ENCODE measurements around the gene NEURL3. TPM values are rescaled to one million over a fixed set of nuclear protein-coding genes. Genes with fewer than 3 reads are reported as not detected.

NEURL3 gene
- total RNA-seq, 3 donors from 2014 or later: 0.26 to 0.38 TPM; not detected in 1

DNA sequence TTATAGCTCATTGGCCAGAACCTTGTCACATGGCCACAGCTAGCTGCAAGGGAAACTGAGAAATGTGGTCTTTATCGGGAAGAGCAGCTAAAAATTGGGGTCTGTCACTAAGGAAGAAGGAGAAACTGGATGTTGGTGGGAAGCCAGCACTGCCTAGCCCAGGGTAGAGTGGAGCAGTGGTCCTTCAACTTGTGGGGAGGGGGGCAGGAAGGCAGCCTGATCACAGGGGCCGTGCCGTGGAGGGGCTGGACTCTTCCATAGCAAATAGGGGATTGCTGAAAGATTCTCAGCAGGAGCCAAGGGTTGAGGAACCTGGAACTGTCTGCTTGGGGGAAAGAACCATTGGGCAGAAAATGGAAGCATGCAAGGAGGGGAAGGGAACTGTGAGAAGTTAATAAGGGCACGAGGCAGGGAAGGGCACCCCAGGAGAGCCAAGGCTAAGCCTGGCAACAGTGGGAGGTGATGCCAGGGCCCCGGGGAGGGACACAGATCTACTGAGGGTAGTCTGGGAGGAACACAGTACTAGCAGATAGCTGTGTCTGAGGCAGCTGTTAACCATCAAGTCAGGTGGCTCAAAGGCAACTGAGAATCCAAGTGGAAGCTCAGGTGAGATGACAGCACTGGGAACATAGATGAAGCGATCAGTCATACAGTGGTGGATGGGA lies 5.9 kb upstream of the NEURL3 start:
- ATAC-seq (no peak), DNase-seq (no peak)
- Mint-ChIP-seq H3K36me3 (ENCODE audit: insufficient read depth) (no peaks in the 10 kb centered on the region), H3K27me3 (ENCODE audit: low read depth) (peaks cover 6% of the 10 kb centered on the region), H3K9me3 (no peaks in the 10 kb centered on the region), H3K4me1 (ENCODE audit: low read depth) (peaks cover 13% of the 10 kb centered on the region), H3K4me3 (no peak overlapping the region)

DNA sequence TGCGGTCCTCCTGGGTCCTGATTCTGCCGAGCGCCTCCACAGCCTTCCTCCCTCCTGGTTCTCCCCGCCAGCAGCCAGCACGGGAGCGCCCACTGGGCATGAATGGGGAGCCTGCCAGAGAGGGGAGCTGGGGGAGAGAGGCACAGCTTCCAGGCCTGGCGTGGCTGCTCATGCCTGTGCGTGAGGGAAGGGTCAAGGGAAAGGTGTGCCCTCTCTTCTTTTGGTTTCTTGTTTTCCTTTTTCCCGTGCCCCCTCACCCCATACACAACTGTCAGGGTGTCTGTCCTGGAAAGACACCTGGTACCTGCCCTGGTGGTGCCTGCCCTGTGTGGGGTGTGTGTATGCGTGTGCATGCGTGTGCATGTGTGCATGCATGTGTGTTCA lies 4.7 kb upstream of the NEURL3 start:
- DNase-seq: no peak
- no peaks in the 10 kb centered on the region for H3K9me3 Mint-ChIP-seq
- peaks cover 13% of the 10 kb centered on the region for H3K4me1 Mint-ChIP-seq (ENCODE audit: low read depth)
- no peaks in the 10 kb centered on the region for H3K36me3 Mint-ChIP-seq (ENCODE audit: insufficient read depth)
- no peak overlapping the region for H3K4me3 Mint-ChIP-seq
- no peak for ATAC-seq
- H3K27me3 Mint-ChIP-seq (ENCODE audit: low read depth): peaks cover 6% of the 10 kb centered on the region

DNA sequence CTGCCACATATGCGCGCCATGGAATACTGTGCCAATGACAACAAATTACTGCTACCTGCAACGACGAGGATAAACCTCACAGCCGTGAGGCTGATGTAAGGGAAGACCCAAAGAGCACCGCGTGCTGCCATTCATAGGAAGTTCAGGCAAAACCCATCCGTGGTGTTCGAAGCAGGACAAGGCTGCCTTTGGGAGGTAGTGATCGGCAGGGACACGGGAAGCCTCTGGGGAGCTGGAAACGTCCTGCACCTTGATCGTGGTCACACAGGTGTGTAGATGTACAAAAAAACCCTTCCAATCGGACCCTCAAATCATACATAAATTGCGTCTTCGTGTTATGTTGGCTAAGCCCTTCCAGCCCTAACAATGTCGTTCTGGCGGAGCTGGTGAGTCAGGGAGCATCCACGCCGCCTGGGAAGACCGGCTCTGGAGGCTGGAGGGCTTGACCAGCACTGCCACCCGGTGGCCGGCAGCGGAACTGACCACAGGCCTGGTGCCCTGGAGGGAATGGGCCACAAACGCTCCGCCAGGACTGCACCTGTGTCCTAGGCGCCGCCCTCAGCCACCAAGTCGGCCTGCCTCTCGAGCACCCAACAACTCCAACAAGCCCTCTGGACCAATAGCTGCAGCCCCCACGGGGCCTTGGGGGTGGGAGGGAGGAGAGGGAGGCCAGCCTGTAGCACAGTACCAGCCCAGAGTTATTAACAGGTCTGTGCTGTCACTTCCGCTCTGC lies 4.1 kb upstream of the NEURL3 start:
- H3K27me3 Mint-ChIP-seq (ENCODE audit: low read depth): peaks cover 6% of the 10 kb centered on the region
- peak; percentile 54 for DNase-seq
- peaks cover 13% of the 10 kb centered on the region for H3K4me1 Mint-ChIP-seq (ENCODE audit: low read depth)
- H3K9me3 Mint-ChIP-seq: no peaks in the 10 kb centered on the region
- peak; percentile 41 to 44 for ATAC-seq
- H3K4me3 Mint-ChIP-seq: no peak overlapping the region
- H3K36me3 Mint-ChIP-seq (ENCODE audit: insufficient read depth): no peaks in the 10 kb centered on the region

DNA sequence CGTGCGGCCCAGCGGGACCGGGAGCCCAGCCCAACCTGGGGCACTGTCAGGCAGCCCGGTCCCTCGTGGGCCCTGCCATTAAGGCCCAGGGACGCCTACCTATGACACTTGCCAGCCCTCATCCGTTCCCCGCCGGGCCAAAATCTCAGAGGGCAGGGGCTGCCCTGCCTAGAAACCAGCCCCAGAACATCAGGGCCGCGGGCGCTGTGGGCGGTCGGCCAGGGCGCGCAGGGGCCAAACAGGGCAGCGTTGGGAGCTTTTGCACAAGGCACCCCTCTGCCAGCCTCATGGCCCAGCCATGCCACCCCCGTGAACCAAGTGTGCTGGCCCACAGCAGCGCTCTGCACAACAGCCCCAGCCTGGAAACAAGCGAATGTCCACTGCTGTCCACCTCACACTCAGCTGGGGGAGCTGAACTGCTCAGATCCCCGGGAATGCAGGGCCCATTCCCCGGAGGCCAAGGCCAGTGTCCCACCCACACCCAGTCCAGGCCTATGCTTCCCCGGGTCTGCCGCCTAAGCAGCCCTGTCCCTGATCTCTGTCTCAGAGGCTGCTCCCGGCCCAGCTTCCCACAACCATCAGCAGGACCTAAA lies 3.5 kb upstream of the NEURL3 start:
- ATAC-seq (no peak), DNase-seq (no peak)
- Mint-ChIP-seq H3K36me3 (ENCODE audit: insufficient read depth) (no peaks in the 10 kb centered on the region), H3K4me1 (ENCODE audit: low read depth) (peaks cover 13% of the 10 kb centered on the region), H3K4me3 (no peak overlapping the region), H3K9me3 (no peaks in the 10 kb centered on the region), H3K27me3 (ENCODE audit: low read depth) (peaks cover 6% of the 10 kb centered on the region)

DNA sequence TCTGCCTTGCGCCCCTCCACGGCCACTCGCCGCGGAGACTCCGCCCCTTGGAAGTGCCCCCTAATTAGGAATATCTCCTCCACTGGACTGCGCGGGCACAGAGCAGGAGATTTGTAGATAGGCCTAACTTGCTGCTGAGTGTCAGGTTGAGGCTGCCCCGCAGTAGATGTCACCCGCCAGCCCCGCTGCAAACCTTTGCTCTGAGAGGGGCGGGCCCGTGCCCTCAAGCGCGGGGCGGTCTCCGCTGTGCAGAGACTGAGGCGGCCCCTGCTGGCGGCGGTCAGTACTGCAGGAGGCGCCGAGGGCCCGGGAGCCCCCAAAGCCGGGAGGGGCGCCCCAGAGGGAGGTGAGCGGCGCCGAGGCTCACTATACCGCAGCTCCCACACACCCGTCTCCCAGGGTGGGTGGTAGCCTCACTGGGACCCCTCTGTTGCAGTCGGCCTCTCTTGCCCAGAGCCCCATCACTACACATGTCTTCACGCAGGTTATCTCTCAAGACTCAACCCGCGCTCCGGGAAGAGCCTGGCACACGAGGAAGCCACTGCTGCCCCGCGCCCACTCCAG lies 2.9 kb upstream of the NEURL3 start:
- Mint-ChIP-seq H3K36me3 (ENCODE audit: insufficient read depth) (no peaks in the 10 kb centered on the region), H3K9me3 (no peaks in the 10 kb centered on the region), H3K4me1 (ENCODE audit: low read depth) (peaks cover 13% of the 10 kb centered on the region), H3K27me3 (ENCODE audit: low read depth) (peaks cover 6% of the 10 kb centered on the region), H3K4me3 (peak overlapping the region; percentile 69)
- DNase-seq (peak; percentile 92), ATAC-seq (peak; percentile 93 to 94)

DNA sequence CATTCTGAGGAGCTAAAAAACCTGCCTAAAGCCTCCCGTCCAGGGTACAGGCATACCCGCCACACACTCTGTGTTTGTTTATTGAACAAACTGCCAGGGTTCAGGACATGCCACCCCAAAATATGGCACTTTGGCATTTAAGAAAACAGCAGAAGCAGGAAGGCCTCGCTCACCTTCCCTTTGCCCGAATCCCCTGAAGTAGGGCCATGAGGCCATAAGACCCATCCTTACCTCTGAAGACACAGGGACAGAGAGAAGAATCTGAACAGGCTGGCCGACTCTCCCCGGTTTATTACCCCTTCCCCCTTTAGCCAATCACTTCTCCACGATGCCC lies 1.7 kb upstream of the NEURL3 start:
- peaks cover 6% of the 10 kb centered on the region for H3K27me3 Mint-ChIP-seq (ENCODE audit: low read depth)
- H3K4me3 Mint-ChIP-seq: no peak overlapping the region
- ATAC-seq (no peak), DNase-seq (no peak)
- no peaks in the 10 kb centered on the region for H3K9me3 Mint-ChIP-seq
- H3K4me1 Mint-ChIP-seq (ENCODE audit: low read depth): peaks cover 18% of the 10 kb centered on the region
- H3K36me3 Mint-ChIP-seq (ENCODE audit: insufficient read depth): no peaks in the 10 kb centered on the region

DNA sequence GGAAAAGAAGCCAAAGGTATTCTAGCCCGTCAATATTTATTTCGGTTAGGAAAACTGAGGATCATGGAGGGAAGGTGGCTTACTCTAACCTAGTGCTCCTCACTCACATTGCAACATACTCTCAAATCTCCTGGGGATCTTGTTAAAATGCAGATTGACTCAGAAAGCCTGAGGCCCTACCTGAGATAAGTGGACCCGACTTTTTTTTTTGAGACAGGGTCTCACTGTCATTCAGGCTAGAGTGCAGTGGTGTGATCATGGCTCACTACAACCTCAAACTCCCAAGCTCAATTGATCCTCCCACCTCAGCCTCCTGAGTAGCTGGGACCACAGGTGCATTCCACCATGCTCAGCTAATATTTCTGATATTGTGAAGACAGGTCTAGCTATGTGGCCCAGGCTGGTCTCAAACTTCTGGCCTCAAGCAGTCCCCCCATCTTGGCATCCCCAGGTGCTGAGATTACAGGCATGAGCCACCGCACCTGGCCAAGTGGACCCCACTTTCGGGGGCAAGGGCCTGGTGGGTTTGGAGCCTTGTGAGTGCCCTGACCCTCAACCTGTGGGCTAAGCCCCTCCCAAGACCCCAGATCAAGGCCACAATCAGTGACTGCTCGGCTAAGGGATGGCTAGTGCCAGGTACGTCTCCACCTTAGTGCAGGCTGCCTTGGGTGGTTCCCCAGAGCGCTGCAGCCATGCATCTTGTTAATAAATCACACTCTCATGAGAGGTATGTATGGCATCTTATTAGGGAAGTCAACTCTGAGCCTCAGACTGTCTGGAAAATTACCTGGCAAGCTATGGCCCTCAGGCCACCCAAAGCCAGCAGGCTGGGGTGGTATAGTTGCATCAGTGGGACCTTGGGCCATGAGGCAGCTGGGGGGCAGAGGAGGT lies 1.1 kb upstream of the NEURL3 start:
- Mint-ChIP-seq H3K4me1 (ENCODE audit: low read depth) (peaks cover 25% of the 10 kb centered on the region), H3K9me3 (no peaks in the 10 kb centered on the region), H3K27me3 (ENCODE audit: low read depth) (peaks cover 6% of the 10 kb centered on the region), H3K4me3 (no peak overlapping the region), H3K36me3 (ENCODE audit: insufficient read depth) (no peaks in the 10 kb centered on the region)
- ATAC-seq: no peak
- no peak for DNase-seq

DNA sequence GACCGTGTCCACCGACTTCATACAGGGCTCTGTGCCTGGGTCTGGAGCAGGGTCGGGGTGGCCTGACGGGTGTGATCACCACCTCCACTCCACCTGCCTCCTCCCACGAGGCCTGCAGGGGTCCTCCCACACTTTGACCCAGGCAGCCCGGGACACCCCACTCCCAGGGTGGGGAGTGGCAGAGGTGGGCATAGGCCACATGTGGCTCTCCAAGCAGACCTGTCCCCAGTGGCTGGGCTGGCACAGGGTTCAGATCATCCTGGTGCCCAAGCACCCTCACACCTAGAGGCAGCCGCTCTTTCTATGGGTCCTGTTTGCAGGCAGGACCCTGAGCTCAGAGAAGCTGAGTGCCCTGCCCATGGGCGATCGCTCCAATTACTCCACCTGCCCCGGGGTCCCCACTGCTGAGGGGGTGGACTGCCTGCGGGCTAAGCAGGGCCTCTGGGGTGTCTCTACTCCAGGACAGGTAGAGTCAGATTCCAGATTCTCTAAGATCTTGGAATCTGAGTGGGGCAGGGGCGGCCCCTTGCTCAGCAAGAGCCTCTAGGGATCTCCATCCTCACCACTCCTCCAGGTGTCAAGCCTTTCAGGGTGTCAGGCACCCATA lies 1.4 kb downstream of the NEURL3 start:
- DNase-seq (no peak), ATAC-seq (no peak)
- Mint-ChIP-seq H3K4me3 (no peak overlapping the region), H3K4me1 (ENCODE audit: low read depth) (peaks cover 24% of the 10 kb centered on the region), H3K9me3 (no peaks in the 10 kb centered on the region), H3K27me3 (ENCODE audit: low read depth) (no peaks in the 10 kb centered on the region), H3K36me3 (ENCODE audit: insufficient read depth) (no peaks in the 10 kb centered on the region)

DNA sequence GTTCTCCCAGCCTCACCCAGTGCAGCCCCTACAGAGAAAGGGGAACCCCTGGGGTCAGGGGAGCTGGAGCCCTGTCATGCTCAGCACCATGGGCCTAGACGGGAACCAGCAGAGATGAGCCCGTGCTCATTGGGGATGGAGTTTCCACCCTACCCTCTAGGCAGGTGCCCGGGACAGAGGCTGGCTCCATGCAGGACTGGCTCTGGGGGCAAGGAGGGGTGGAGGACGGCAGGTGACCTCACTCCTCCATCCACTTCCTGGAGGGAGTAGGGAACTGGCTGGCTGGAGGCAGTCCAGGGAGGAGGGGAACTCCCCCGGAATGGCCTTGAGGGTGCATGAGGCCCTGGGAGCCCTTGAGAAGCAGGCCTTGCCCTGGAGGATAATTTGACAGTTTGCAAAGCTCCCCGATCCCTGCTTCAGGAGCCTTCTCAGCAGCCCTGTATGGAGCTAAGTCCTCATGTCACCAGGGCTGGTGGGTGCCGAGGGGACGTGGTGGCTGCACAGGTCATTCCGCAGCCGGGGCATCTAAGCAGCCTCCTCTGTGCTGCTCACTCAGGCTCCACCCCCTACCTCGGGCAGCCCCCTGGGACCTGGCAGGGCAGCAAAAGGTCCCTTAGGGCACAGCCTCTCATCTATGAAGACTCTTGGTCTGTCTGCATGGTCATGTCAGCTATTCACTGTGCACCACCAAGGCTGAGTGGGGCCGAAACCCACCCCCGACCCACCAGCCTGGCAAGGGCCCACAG lies 2.1 kb downstream of the NEURL3 start:
- ATAC-seq (no peak), DNase-seq (no peak)
- Mint-ChIP-seq H3K4me3 (no peak overlapping the region), H3K36me3 (ENCODE audit: insufficient read depth) (no peaks in the 10 kb centered on the region), H3K27me3 (ENCODE audit: low read depth) (no peaks in the 10 kb centered on the region), H3K9me3 (no peaks in the 10 kb centered on the region), H3K4me1 (ENCODE audit: low read depth) (peaks cover 24% of the 10 kb centered on the region)

DNA sequence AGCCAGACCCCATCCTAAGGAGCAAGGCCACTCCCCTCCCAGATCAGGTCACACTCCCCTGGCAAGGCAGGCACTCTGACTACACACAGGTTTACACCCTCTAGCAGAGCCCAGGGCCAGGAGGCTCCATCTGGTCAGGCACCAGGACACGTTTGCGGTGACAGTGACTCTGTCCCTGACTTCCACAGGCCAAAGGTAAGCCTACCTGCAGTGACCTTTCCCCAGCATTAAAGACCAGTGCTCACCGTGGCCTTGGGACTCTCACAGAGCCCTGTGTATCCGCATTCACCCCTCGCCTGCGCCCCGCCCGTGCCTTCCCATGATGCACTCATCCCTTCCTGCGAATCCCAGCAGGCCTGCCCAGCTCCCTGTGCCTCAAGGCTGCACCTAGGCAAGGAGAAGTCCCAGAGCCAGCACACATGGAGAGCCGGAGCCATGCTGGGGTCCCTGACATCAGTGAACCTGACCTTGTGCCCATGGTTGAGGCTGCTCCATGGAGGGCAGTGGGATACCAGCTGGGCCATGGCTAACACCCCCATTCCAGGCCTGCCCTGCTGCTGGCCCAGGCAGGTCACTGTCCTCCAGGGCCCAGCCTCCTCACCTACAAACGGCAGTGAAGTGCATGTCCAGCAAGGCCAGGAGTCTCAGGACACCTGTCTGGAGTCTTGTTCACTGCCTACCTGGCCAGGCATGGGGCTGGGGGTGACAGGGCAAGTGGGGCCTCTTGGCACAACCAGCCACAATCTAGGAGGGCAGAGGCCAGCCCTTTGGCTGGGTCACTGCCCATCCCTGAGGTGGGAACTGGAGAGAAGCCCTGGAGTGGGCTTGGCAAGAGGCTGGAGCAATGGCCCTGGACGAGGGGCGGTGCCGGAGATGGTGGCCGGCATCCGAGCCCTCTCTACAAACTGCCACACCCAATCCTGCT lies 3.0 kb downstream of the NEURL3 start:
- no peak overlapping the region for H3K4me3 Mint-ChIP-seq
- H3K9me3 Mint-ChIP-seq: no peaks in the 10 kb centered on the region
- DNase-seq (no peak), ATAC-seq (no peak)
- H3K4me1 Mint-ChIP-seq (ENCODE audit: low read depth): peaks cover 16% of the 10 kb centered on the region
- H3K36me3 Mint-ChIP-seq (ENCODE audit: insufficient read depth): no peaks in the 10 kb centered on the region
- H3K27me3 Mint-ChIP-seq (ENCODE audit: low read depth): no peaks in the 10 kb centered on the region

DNA sequence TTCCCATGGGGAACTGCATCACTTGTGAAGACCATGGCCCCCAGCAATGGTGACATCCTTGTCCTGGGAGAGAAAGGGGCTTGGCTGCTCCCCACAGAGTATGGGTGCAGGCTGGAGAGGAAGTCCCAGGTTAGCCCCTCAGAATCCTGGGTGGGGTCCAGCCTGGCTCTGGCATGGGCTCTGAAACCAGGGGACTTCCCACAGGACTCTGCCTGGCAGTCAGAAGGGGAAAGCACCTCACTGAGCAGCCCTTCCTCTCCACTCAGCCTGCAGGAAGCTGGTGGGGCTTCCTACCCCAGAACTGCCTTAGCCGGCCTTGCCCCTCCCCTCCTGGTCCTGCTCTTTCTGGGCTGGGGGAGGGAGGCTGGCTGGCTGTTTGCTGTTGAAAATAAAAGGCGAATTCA lies 3.7 kb downstream of the NEURL3 start:
- Mint-ChIP-seq H3K4me3 (no peak overlapping the region), H3K27me3 (ENCODE audit: low read depth) (no peaks in the 10 kb centered on the region), H3K4me1 (ENCODE audit: low read depth) (peaks cover 16% of the 10 kb centered on the region), H3K36me3 (ENCODE audit: insufficient read depth) (no peaks in the 10 kb centered on the region), H3K9me3 (no peaks in the 10 kb centered on the region)
- DNase-seq (no peak), ATAC-seq (peak; percentile 61 to 67)

DNA sequence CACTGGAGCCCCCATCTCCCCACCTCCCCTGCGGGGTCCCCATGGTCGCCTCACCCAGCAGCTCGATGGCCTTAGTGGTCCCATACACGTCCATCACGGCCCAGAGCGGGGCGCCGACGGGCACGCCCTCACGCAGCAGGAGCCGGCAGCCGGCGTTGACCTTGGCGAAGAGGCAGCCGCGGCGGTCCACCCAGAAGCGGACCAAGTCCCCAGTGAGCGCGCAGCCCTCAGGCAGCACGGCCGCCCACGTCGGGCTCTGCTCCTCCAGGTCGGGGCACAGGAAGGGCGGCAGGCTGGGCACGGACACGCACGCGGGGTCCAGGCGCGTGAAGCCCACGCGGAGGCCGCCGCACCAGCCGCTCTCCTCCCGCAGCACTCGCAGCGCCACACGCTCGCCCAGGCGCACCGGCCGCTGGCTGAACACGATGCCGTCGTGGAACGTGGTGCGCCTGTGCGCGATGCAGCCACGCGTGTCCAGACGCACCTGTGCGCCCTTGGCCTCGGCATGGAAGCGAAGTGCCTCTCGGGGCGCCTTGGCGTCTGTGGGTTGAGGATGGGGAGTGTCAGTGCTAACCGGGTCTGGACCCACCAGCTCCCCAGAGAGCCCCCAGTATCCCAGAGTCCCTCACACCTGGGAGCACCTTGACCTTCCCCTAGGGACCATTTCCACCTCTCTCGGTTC lies 4.6 kb downstream of the NEURL3 start:
- Mint-ChIP-seq H3K4me1 (ENCODE audit: low read depth) (peaks cover 17% of the 10 kb centered on the region), H3K36me3 (ENCODE audit: insufficient read depth) (no peaks in the 10 kb centered on the region), H3K4me3 (no peak overlapping the region), H3K9me3 (peaks cover 3% of the 10 kb centered on the region), H3K27me3 (ENCODE audit: low read depth) (no peaks in the 10 kb centered on the region)
- ATAC-seq: no peak
- no peak for DNase-seq

Data from activated T-cell treated with anti-CD3 and anti-CD28 coated beads, Interleukin-2, amount 50 U/mL, for 4 hours (primary cell).